Measurements from ENCODE around the gene CACHD1.

GRCh38 chr1:64727861-64728260, 257.9 kb downstream of the CACHD1 start:
- no peak for TF ChIP-seq CTCF (IDR thresholded peaks at IDR 0.05)
- TF ChIP-seq POLR2A (IDR thresholded peaks at IDR 0.05) = no peak
- no peak for TF ChIP-seq EP300 (IDR thresholded peaks at IDR 0.05)

All from gastroesophageal sphincter (tissue), 3 donors.